ENCODE measurements around the gene S100P.

GRCh38 chr4:6727943-6728250 is 34.2 kb downstream of the S100P start:
- TF ChIP-seq CTCF (IDR thresholded peaks at IDR 0.05) (no peak), POLR2A (IDR thresholded peaks at IDR 0.05) (no peak)

Measured in thyroid gland (tissue), 4 donors.